Keratinocyte (primary cell): ENCODE measurements around the gene KANK2. TPM values are rescaled to one million over a fixed set of nuclear protein-coding genes. Genes with fewer than 3 reads are reported as not detected.

ENCODE experiments used
- DNase-seq: peaks from one replicate; pipeline ENCODE4 v3.0.0-alpha.2; 2011; ENCODE audit warnings: low read depth, missing footprints, low spot score
- FAIRE-seq: peaks from 2 replicates; lab custom pipeline; 2011; peaks lifted over from hg19 to GRCh38; lab: Jason Lieb, UNC
- H2AFZ ChIP-seq: 2 replicates; pipeline ENCODE4 v1.6.0; 2012; ENCODE audit warnings: low read length, control low read depth, inconsistent platforms; ENCODE audit not compliant: control insufficient read depth
- H3K27ac ChIP-seq: 2 replicates; pipeline ENCODE4 v1.5.1; 2011; ENCODE audit warnings: low read length; ENCODE audit not compliant: control insufficient read depth, insufficient read depth
- H3K27me3 ChIP-seq: 3 replicates; pipeline ENCODE4 v1.6.0; 2011; ENCODE audit warnings: low read length; ENCODE audit not compliant: control insufficient read depth, insufficient read depth; ENCODE audit errors: extremely low read depth
- H3K36me3 ChIP-seq, 2 experiments: 2 replicates in 1 of 2; 3 replicates in 1 of 2; pipeline ENCODE4 v1.5.1; 2011; ENCODE audit warnings: low read length in 2 of 2, mild to moderate bottlenecking in 1 of 2; ENCODE audit not compliant: control insufficient read depth in 2 of 2, insufficient read depth in 2 of 2; ENCODE audit errors: extremely low read depth in 1 of 2
- H3K4me1 ChIP-seq: 3 replicates; pipeline ENCODE4 v1.5.1; 2011; ENCODE audit warnings: low read length; ENCODE audit not compliant: control insufficient read depth, insufficient read depth; ENCODE audit errors: extremely low read depth
- H3K4me2 ChIP-seq: 3 replicates; pipeline ENCODE4 v1.6.0; 2011; ENCODE audit warnings: low read depth, low read length; ENCODE audit not compliant: control insufficient read depth, insufficient read depth; ENCODE audit errors: extremely low read depth
- H3K4me3 ChIP-seq, 3 experiments: fragments of 200-600 bp in 1 of 3; sonication (generic) in 1 of 3; 2 replicates in 2 of 3; 3 replicates in 1 of 3; pipeline ENCODE4 v1.5.1; 2011 to 2016; ENCODE audit warnings: low read length in 3 of 3, mild to moderate bottlenecking in 3 of 3, control low read depth in 2 of 3, inconsistent platforms in 1 of 3, low read depth in 1 of 3, mixed read lengths in 1 of 3, mixed run types in 1 of 3, moderate library complexity in 1 of 3; ENCODE audit not compliant: control insufficient read depth in 2 of 3, insufficient read depth in 2 of 3; ENCODE audit errors: extremely low read depth in 1 of 3
- H3K79me2 ChIP-seq: 2 replicates; pipeline ENCODE4 v1.6.0; 2012; ENCODE audit warnings: low read length; ENCODE audit not compliant: control insufficient read depth, insufficient read depth
- H3K9ac ChIP-seq: 3 replicates; pipeline ENCODE4 v1.6.0; 2011; ENCODE audit warnings: low read length; ENCODE audit not compliant: control insufficient read depth, insufficient read depth; ENCODE audit errors: extremely low read depth
- H3K9me1 ChIP-seq: 3 replicates; pipeline ENCODE4 v1.6.0; 2011; ENCODE audit warnings: low read length; ENCODE audit not compliant: control insufficient read depth, insufficient read depth; ENCODE audit errors: extremely low read depth
- H3K9me3 ChIP-seq: 2 replicates; pipeline ENCODE4 v1.5.1; 2012; ENCODE audit warnings: low read depth, low read length; ENCODE audit not compliant: control insufficient read depth
- H4K20me1 ChIP-seq: 3 replicates; pipeline ENCODE4 v1.6.0; 2011; ENCODE audit warnings: low read length; ENCODE audit not compliant: control insufficient read depth, insufficient read depth; ENCODE audit errors: extremely low read depth
- EZH2 ChIP-seq: IDR thresholded peaks from one replicate; pipeline ENCODE4 v1.6.1; 2012; ENCODE audit warnings: inconsistent platforms, mild to moderate bottlenecking, low read length, moderate library complexity
- dilution Hi-C: fragments of 300-500 bp; cut with MboI; formaldehyde crosslinking; loops from one replicate; pipeline ENCODE4 v1.7.0; 2020; ENCODE audit warnings: low sequenced_read_pairs; ENCODE audit not compliant: extremely low pct_ligation_motif_present
- polyA plus RNA-seq, 5 experiments: library from polyadenylated mRNA; depleted of rRNA in 3 of 5; stranded (reverse) in 3 of 5; stranded (forward) in 1 of 5; unstranded in 1 of 5; fragments of >200 nt; gene quantifications; 1 replicate in 1 of 5; 2 replicates in 3 of 5; 3 replicates in 1 of 5; pipeline versions ENCODE4 v1.2.1 to v1.2.3, GENCODE V29; 2011 to 2012; ENCODE audit warnings: missing spikeins in 2 of 5, low read depth in 1 of 5, low replicate concordance in 1 of 5
- TF ChIP-seq, protein P1 (sequence below), 3 experiments: IDR thresholded peaks in 1 of 3; conservative IDR thresholded peaks in 1 of 3; optimal IDR thresholded peaks in 1 of 3; 2 replicates in 2 of 3; 3 replicates in 1 of 3; pipeline versions ENCODE3 to v1.5.1; 2011; ENCODE audit warnings: low read length in 3 of 3, mild to moderate bottlenecking in 3 of 3, moderate library complexity in 2 of 3, control low read depth in 1 of 3, inconsistent platforms in 1 of 3; ENCODE audit not compliant: insufficient read depth in 2 of 3; ENCODE audit errors: extremely low read depth in 1 of 3

KANK2 gene
- polyA plus RNA-seq, 1 donor (not counting 4 experiments of a cell fraction or from before 2014, with no cell fraction given) = 2.8 TPM

- Histone ChIP-seq H3K4me1 (peaks cover 25% of the 10 kb centered on the region), H3K9ac (no peak overlapping the region), H3K4me2 (no peak overlapping the region), H3K9me3 (no peaks in the 10 kb centered on the region), H3K27me3 (no peaks in the 10 kb centered on the region), H2AFZ (no peak overlapping the region), H3K79me2 (peaks cover 26% of the 10 kb centered on the region), H3K36me3 (peaks cover 0 to 5% of the 10 kb centered on the region in 2 experiments), H3K27ac (no peak overlapping the region), H3K4me3 (no peak overlapping the region), H4K20me1 (no peaks in the 10 kb centered on the region), H3K9me1 (no peaks in the 10 kb centered on the region)
- no peak for DNase-seq
- no peak for FAIRE-seq
- dilution Hi-C loops = no loop called here
- TF ChIP-seq, protein P1, sequence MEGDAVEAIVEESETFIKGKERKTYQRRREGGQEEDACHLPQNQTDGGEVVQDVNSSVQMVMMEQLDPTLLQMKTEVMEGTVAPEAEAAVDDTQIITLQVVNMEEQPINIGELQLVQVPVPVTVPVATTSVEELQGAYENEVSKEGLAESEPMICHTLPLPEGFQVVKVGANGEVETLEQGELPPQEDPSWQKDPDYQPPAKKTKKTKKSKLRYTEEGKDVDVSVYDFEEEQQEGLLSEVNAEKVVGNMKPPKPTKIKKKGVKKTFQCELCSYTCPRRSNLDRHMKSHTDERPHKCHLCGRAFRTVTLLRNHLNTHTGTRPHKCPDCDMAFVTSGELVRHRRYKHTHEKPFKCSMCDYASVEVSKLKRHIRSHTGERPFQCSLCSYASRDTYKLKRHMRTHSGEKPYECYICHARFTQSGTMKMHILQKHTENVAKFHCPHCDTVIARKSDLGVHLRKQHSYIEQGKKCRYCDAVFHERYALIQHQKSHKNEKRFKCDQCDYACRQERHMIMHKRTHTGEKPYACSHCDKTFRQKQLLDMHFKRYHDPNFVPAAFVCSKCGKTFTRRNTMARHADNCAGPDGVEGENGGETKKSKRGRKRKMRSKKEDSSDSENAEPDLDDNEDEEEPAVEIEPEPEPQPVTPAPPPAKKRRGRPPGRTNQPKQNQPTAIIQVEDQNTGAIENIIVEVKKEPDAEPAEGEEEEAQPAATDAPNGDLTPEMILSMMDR (optimal IDR thresholded peaks at IDR 0.05 in 1 of 3, IDR thresholded peaks at IDR 0.05 in 1 of 3, conservative IDR thresholded peaks at IDR 0.05 in 1 of 3; ENCODE audit: extremely low read depth in 1 of 3, insufficient read depth in 2 of 3, low read length in 3 of 3) = no peak
- no peak for TF ChIP-seq EZH2
Measured at GRCh38 chr19:11151181-11151580, 46.2 kb downstream of the KANK2 start.

- FAIRE-seq (no peak), DNase-seq (no peak)
Measured at GRCh38 chr19:11148001-11148400, 49.3 kb downstream of the KANK2 start.

More at GRCh38 chr19:11148001-11148400, 49.3 kb downstream of the KANK2 start:
- Histone ChIP-seq H3K4me2 (no peak overlapping the region), H3K4me1 (peaks cover 12% of the 10 kb centered on the region), H3K9me1 (no peaks in the 10 kb centered on the region), H2AFZ (no peak overlapping the region), H4K20me1 (no peaks in the 10 kb centered on the region), H3K27me3 (no peaks in the 10 kb centered on the region), H3K36me3 (peaks cover 0 to 16% of the 10 kb centered on the region in 2 experiments), H3K4me3 (no peak overlapping the region), H3K79me2 (peaks cover 9% of the 10 kb centered on the region), H3K27ac (no peak overlapping the region), H3K9me3 (no peaks in the 10 kb centered on the region), H3K9ac (no peak overlapping the region)
- dilution Hi-C loops = no loop called here
- TF ChIP-seq EZH2 = no peak
- TF ChIP-seq, protein P1 (optimal IDR thresholded peaks at IDR 0.05 in 1 of 3, IDR thresholded peaks at IDR 0.05 in 1 of 3, conservative IDR thresholded peaks at IDR 0.05 in 1 of 3; ENCODE audit: extremely low read depth in 1 of 3, insufficient read depth in 2 of 3, low read length in 3 of 3) = no peak
